Inflammatory macrophage treated with lipopolysaccharide for 4 hours (primary cell): ENCODE results near the gene AGAP2.

Experiments used
- DNase-seq: peaks from one replicate; pipeline ENCODE4 v3.0.0-alpha.2; 2020

The AGAP2 gene

DNA sequence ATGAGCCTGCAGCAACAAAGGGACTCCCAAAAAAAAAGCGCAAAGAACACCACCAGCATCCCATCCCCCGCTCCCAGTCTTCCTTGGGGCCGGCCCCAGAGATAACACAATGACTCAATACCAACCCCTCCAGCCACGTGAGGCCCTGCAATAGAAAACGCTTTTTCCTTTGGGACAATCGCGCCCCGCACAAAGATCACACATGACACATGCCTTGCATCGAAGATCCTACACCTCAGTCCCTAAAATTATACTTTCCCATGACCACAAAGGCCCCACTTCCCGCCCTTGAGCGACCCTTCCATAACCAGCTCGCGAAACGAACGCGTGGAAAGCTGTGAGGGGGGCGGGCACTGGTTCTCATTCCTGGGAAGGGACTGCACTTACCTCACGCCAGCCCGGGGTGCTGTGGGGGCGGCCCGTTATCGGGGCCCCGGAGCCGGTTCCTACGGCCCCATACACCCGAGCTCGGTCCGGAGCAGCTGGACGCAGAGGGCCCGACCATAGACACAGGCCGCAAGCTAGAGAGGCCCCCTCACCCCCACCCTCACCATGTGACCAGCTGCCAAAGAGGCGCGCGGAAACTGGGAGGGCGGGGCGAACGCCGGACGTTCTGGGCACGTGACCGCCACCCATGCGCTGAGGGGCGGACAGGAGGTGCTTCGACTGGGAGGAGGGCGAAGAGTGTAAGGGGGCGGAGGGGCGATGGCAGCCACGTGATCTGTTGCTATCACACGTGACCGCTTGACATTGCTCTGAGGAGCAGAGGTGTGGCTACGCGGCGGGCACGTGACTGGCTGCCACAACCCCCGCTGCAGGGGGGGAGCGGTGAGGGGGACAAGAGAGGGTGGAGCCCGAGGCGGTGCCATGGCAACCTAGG is 13.5 kb upstream of the AGAP2 start, which contains the start of gene CDK4:
TSS of gene CDK4 (minus strand) at position 523 of the 880 bp plus-strand sequence. CDS start 593 bp downstream, outside the sequence.
- DNase-seq: peak; percentile 98

GRCh38 chr12:57751432-57751787 is 12.9 kb upstream of the AGAP2 start:
- no peak for DNase-seq

DNA sequence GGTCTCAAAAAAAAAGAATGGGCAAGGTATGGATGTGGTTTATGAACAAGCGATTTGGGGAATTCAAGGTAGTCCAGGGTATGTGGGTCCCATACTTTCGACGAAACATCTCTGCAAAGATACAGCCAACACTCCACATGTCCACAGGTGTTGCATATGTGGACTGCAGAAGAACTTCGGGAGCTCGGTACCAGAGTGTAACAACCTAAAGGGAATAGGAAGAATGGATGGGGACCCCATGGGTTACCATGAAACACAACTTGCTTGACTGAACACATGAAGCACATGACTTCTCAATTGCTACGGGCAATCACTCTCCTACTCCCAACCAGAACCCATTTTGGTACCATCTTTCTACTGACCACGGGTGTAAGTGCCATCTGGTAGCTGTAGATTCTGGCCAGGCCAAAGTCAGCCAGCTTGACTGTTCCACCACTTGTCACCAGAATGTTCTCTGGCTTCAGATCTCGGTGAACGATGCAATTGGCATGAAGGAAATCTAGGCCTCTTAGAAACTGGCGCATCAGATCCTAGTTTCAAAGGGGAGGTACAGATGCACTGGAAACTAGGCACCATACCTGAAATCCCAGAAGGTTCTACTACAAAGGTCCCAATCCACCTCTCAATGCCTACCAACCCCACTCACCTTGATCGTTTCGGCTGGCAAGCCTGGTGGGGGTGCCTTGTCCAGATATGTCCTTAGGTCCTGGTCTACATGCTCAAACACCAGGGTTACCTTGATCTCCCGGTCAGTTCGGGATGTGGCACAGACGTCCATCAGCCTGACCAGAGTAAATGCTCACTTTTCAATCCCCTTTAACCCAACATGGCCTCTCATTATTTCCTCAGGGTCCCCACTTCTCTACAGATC is 12.3 kb upstream of the AGAP2 start:
- no peak for DNase-seq

DNA sequence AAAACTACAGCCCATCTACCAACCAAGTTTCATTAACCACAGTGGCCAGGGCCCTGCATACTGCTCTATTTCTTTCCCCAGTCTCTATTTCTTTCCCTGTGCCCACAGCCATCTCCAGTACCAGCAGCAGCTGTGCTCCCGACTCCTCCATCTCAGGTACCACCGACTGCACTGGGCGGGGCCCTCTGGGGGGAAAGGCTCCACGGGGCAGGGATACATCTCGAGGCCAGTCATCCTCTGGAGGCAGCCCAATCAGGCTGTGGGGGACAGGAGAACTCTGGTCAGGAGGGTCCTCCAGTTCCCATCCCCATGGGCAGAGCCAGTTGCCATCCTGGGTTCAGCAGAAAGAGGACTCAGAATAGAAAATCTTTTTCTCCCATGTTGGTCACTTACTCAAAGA is 10.5 kb upstream of the AGAP2 start:
- no peak for DNase-seq

DNA sequence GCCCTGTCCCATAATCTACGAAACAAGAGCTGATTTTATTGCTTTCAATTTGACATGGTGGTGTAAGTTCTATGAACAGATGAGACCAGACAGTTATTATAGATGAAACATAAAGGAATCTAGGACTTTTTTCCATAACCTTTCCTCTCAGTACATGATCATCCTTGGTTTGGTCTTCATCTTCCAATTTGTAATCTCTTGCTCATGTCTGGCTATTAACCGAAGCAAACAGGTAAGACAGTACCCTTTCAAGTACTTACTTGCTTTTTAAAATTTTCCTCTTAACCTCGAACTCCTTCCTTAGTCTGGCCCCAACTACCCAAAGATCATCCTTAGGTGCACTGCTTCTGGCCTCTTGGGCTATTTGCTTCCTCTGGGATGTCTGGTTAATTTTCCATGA is 7.5 kb upstream of the AGAP2 start:
- DNase-seq: no peak

- peak; percentile 28 for DNase-seq
Observed at GRCh38 chr12:57745485-57745881, 6.9 kb upstream of the AGAP2 start.

DNA sequence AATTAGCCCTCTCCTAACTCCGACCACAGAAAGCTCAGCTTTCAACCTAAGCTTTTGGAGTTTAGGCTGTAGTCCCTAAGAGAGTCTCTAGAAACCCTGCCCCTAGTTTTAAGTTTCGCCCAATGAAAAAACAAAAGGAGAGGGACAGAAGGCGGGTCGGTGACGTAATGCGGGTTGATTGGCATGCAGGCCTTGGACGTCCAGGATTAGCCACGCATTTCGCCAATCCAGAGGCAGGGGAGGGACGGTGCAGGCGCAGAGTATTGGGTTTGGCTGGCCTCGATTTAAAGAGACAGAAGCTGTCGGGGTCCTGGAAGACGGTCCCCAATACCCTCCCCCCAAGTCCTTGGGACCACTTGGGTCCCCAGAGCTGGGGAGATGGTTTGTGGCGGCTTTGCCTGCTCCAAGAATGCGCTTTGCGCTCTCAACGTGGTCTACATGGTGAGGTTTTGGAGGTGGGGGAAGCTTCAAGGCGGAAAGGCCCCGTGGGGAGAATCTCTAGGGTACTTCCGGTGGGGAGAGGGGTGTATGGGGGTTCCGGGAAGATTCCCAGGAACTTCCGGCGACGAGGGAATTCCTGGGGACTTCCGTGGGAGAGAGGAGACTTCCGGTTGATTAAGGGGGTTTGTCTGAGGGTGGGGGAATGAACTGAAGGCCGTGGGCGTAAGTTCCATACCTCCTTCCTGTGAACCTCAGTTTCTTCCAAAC is 6.4 kb upstream of the AGAP2 start, which contains the start of gene TSPAN31:
TSS of gene TSPAN31 (plus strand) at position 263 of the 708 bp plus-strand sequence. CDS start at position 379, 116 bp downstream.
- peak; percentile 99 for DNase-seq

- DNase-seq: peak; percentile 83
Observed at GRCh38 chr12:57744194-57744776, 5.7 kb upstream of the AGAP2 start.

DNA sequence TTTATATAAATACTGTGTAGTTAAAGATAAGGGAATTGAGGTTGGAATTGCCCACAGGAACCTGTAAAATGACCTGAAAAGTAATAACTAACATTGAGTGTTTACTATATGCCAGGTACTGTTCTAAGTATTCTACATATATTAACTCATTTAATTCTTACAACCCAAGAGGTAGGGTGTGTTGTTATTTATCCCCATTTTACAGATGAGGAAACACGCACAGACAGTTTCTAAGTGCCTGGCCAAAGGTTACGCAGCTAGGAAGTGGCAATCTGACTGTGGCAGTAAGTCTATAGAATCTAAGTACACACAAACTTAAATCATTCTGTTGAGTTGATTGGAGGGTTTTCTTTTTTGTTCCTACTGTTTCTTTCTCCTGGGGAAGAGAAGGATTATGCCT is 5.2 kb upstream of the AGAP2 start:
- no peak for DNase-seq

GRCh38 chr12:57741844-57742738 is 3.5 kb upstream of the AGAP2 start:
- DNase-seq: peak; percentile 63

GRCh38 chr12:57741413-57741789 is 2.9 kb upstream of the AGAP2 start:
- no peak for DNase-seq

DNA sequence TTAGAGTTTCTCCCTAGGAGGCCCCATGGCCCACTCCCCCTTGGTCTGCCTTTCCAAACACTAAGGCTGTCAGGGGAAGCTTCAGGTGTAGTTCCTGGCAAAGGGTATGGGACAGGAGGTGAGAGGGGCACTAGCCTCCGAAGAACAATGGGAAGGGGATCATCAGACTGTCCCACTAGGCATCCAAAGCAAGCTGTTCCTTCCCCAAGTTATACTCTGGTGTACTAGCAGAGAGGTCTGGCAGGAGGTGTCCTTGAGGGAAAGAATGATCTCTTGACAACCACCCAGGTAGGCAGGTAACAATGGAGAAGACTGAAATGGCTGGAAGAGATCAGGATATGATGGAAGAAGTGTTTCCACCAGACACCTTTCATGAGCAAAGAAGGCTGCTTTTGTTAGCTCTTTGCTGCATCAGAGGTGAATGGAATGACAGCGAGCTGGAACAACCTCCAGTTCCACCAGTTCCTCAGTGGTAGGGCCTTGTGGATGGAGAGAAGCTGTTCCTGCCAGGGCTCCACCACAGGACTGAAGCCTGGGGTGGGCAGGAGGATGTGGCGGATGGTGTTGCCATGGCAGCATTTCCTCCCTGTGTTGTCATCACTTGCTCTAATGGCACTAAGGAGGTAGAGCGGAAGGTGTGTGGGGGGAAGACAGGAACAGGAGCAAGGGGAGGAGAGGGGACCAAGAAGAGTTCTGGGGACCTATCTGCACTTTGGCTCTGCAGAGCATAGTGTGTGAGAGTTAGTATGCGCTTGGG is 2.3 kb upstream of the AGAP2 start:
- peak; percentile 34 for DNase-seq

- no peak for DNase-seq
Observed at GRCh38 chr12:57739914-57740538, 1.5 kb upstream of the AGAP2 start.

DNA sequence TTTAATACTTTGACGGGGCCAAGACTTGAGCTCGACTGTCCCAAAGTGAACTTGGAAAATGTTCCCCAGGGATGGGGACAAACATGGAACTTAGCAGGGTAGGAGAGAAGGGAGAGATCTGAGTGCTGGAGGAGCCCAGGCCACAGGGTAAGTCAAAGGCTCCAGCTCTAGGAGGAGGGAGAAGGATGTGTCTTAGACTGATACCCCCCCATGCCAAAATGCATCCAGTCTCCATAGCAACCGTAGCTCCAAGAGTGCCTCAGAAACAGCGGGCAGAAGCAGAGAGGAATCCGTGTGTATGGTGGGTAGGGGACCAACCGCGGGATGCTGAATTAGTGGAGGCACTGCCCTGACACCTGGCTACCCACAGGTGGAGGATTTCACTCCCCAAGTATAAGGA is 845 bp upstream of the AGAP2 start:
- no peak for DNase-seq

DNA sequence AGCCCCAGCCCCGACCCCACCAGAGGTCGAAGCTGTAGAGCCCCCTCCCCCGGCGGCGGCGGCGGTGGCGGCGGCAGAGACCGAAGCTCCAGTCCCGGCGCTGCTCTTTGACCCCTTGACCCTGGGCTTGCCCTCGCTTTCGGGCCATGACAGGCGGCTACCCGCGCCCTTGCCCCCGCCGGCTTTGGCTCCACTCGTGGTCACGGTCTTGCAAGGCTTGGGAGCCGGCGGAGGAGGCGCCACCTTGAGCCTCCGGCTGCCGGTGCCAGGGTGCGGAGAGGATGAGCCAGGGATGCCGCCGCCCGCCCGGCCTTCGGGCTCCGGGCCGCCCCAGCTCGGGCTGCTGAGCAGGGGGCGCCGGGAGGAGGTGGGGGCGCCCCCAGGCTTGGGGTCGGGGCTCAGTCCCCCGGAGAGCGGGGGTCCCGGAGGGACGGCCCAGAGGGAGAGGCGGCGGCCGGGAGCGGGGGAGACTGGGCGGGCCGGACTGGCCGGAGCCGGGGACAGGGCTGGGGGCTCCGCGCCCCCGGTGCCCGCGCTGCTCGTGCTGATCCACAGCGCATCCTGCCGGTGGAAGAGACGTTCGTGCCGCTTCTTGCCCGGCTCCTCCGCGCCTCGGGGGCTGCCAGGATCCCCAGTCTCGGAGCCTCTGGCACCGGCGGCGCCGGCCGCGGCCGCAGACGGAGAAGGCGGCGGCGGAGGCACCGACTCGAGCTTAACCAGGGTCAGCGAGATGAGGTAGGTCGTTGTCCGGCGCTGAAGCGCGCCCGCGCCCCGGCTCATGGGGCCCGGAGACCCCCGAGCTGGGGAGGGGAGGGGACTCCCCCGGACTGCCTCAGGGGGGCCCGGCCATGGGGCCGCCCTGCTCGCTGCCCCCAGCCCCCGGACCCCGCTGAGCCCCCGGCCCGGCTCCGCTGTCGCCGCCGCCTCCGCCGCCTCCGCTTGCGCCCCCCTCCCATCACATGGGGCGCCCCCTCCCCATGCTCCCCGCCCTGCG is 778 bp downstream of the AGAP2 start:
- no peak for DNase-seq

- no peak for DNase-seq
Observed at GRCh38 chr12:57736741-57737466, 1.6 kb downstream of the AGAP2 start.

DNA sequence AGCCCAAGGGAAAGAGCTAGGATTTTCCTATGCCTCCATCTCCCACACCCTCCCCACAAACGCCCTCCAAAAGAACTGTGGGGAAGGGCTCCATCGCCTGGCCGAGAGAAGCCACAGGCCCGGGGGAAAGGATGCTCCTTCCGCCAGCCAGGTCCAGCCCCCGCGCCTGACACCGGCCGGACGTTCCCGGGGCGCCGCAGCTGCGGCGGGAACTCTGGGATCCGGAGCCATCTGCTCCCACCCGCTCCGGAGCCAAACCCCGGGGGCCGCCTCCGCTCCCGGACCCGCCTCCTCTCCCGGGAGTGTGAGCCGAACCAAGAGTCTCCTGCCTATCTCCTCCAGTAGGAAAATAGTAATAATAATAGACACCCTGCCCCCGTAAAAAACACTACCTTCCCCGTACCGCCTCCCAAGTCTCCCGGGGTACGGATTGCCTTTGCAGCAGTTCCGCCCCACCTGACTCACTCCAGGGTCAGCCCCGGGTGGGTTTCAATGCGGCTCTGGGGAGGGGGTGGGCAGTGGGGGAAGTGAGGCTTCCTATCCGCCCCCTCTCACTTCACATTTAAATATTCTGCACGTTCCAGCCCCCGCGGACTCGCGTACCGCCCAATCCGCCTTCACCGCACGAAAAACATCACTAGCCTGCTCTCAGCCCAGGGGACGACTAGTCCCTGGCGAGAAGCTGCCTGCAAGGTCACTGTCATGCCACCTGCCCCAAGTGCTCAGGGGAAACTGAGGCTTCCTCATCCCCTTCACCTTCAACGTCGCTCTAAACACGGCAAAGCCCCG is 2.4 kb downstream of the AGAP2 start:
- no peak for DNase-seq
